GM19023 (cell line): ENCODE results near the gene SKAP1.

Experiments used
- ATAC-seq: cut with Tn5 transposase; IDR thresholded peaks from one replicate; pipeline ENCODE4 v1.9.1; 2021; ENCODE audit warnings: mild to moderate bottlenecking, moderate library complexity; ENCODE audit not compliant: unreplicated experiment

The SKAP1 gene

GRCh38 chr17:48330887-48331286 is 99.1 kb downstream of the SKAP1 start:
- no peak for ATAC-seq

DNA sequence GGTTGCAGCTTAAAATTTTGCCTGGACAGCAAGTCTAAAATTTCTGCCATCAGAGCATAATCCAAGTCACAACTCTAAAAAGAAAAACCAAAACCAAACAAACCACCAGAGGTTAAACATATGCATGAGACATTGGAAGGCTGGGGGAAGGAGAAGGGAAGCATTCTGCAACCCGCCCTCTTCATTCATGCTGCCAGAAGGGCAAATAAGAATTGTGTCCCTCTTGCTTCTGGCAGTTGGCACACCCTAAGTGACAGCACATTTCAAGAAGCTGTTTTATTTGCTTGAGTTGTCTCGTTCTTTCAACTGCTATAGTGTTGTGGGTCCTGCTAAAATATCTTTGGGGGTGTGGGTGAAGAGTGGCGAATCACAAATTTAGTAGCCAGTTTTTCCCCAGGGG is 99.6 kb downstream of the SKAP1 start:
- no peak for ATAC-seq

- ATAC-seq: no peak
Observed at GRCh38 chr17:48328457-48328856, 101.6 kb downstream of the SKAP1 start.

GRCh38 chr17:48326310-48326709 is 103.7 kb downstream of the SKAP1 start:
- no peak for ATAC-seq

GRCh38 chr17:48322060-48322459 is 108.0 kb downstream of the SKAP1 start:
- no peak for ATAC-seq

DNA sequence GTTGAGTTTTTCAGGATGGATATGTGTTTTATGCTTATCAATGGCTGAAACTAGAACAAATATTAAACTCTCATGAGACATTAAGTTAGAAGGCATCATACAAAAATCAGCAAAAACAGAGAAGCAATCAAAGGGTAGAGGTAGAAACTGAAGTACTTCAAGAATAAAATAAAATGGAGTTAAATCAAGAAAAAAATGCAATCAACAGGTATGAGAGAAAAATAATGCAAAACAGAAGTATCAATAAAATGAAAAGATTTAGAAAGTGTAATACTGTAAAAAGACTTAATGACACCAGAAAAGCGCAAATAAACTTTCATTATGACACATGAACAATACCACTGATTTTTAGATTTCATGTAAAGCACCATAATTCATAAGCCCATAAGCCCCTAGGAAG is 112.3 kb downstream of the SKAP1 start:
- ATAC-seq: no peak

DNA sequence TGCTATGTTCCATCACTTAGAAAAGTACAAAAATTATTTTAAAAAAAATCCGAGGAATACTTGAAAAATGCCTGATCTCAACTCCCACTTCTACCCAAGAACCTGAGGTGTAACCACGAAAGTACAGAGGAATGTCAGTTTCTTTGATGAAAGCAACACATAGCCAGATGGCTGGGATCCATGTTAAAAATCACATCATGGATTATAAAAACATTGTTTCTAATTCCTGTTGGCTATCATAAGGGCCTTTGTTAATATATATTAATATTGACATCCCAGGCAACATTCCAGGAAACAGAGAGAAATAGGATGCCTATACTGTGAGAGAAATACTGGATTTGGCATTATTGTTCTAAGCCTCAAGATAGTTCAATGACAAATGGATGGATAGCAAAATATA is 115.3 kb downstream of the SKAP1 start:
- ATAC-seq: no peak

DNA sequence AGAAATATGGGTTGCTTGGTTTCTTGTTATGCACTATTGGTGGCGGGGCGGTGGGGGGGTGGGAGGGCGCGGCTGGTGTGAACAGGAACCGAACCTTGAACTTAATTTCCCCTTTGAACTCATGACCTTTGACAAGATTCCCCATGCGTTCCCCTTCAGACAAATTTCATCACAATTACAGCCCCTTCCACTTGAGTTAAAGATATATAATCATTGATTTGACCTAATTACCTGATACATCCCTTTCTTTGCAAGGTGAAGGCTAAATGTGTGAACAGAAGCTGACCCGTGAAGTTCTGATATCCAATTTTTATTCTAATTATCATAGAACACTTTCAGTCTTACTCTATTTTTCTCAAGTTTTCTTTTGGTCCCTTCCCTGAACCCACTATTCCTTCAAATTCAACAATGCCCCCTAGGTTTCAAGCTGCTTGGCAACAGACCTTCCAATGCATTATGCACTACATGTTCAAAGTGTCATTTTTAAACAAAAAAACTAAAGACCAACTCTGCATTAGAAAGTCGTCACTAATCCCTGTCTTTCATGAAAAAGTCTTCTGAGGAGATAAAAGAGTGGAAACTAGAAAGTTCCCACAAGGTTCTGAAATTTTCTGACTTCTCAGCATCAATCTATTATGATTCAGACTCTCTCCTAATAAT is 116.8 kb downstream of the SKAP1 start:
- no peak for ATAC-seq

DNA sequence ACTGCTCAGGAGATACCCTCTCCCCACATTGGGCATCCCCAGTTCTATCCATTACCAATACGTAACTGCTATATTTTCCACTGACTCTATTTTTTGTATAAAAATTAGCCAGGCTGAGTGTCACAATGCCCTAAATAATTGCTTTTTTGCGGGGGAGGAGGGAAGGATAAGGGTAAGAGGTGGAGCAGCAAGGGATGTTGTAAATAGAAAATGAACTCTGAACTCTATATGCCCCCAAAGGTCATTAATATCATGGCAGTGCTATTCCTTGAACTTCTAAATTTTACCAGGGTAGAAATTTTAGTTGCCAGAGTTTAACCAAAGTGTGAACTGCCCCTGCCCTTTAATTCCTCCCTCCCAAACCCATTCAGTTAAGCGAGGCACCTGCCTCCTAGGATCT is 118.7 kb downstream of the SKAP1 start:
- ATAC-seq: no peak

DNA sequence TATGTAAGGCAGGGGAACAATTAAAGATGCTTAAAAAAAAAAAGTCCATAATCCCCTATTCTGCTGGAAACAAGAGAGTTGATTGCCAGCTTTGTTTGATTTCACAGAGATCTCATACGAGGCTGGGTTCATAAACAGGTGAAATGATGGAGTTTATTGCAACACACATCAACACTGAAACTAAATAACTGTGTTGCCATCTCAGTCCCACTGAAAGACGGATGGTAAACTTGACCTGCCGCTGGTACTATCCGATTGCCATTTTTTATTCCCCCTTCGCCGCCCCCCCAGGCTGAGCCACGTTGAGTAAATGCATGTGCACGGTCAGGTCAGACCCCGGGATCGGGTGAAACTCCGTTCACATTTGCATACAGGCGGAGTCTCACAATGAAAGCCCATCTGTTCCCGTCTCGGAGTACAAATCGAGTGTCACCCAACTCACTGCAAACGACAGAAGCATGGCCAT is 119.2 kb downstream of the SKAP1 start:
- ATAC-seq: no peak

DNA sequence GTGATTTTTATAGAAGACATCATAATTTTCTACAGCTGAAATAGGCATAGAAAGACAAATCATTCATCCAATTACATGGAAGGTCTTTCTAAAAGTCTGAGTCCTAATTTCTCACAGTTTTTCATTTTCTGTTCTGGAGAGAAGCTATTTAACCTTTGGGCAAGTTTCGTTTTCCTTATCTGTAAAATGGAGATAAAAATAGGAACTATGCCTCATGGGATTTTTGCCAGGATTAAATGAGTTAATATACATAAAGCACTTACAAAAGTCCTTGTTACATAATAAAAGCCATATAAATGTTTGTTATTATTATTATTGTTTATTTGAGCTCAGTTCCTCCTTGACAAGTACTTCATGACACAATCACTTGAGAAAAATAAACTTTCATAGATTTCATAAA is 121.4 kb downstream of the SKAP1 start:
- ATAC-seq: no peak

DNA sequence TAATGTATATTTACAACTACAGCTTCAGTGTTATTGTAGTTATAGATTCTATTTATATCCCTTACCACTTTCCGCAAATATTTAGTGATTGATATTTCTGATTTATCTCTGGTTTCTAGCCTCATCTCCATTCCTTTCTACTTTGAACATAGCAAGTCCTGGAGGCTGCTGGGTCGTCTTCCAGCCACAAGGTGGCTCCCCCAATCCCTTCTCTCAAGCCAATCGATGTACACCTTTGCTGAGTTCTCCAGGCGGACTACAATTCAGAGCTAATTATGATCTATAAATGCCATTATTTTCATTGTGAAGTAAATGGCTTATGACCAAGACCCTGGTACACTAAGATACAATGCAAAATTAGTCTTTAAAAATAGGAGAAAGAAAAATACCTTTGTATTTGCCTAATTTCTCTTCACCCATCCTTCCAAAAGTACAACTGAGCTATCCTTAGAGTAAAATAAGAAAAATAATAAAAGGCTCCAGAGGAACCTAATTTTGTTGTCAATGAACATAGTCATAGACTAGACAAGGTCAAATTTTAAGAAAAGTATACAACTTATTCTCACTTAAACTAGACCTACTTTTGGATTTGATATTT is 122.1 kb downstream of the SKAP1 start:
- no peak for ATAC-seq

GRCh38 chr17:48307255-48307654 is 122.8 kb downstream of the SKAP1 start:
- no peak for ATAC-seq

- no peak for ATAC-seq
Observed at GRCh38 chr17:48301002-48301401, 129.0 kb downstream of the SKAP1 start.

DNA sequence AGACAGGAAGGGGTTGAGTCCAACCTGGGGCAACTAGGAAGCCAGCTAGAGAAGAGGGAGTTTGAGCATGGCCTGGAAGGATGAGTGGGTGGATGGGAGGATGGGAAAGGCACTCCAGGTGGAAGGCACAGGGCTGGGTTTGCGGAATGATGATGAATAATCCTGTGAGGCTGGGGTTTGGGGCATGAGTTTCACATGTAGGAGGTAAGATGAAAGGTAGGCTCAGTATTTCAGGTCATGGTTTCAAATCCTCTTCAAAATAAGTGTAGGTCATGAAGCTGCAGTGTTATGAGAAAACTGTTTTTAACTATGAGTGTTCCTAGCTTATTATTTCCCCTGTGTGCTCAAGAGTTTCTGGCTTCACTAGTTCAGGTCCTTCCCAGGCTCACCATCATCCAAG is 130.3 kb downstream of the SKAP1 start:
- ATAC-seq: no peak

GRCh38 chr17:48297825-48298224 is 132.2 kb downstream of the SKAP1 start:
- no peak for ATAC-seq

- ATAC-seq: no peak
Observed at GRCh38 chr17:48296453-48296852, 133.6 kb downstream of the SKAP1 start.

DNA sequence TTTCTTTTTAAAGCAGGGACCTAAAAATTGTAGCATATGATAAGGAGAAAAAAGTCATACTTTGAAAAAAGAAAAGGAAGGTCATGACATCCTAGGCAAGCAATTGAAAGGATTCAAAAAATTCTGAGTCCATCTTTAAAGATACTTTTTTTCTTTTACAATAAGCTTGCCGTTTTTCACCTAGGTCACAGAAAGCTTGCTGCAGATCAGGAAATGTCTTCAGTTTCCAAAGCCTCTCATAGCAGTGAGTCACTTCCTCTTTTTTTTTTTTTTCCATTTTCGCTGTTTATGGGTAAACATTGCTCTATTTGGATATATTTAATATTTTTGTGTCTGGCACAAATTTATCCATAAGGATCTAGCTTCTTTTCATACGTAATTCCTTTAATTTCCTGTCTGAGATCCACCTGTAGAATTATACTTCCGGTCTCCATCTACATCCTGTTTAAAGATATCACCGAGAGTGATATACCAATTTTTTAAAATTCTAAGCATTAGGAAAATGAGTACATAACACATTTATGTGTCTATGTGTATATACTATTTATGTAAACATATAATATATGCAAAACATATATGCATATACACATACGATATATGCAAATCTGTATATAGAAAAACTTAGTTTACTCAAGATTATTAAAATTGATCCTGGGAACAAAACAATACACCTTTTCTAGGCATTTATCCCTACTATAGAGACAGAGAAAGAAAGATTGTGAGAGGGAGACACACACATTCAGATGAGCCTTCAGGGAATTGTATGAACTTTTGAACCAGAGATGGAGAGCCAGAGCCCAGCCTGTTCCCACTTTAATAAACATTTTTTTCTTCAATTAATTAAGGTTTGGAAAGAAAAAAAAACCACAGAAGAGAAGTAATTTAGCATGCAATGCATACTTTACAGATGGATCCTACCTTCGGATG is 134.4 kb downstream of the SKAP1 start:
- ATAC-seq: no peak

GRCh38 chr17:48294806-48295361 is 135.1 kb downstream of the SKAP1 start:
- no peak for ATAC-seq

GRCh38 chr17:48294020-48294805 is 135.8 kb downstream of the SKAP1 start:
- no peak for ATAC-seq
